ENCODE results near the gene KCNS1. TPM values are rescaled to one million over a fixed set of nuclear protein-coding genes. Genes with fewer than 3 reads are reported as not detected.

The KCNS1 gene
- polyA plus RNA-seq, 1 donor = not detected

DNA sequence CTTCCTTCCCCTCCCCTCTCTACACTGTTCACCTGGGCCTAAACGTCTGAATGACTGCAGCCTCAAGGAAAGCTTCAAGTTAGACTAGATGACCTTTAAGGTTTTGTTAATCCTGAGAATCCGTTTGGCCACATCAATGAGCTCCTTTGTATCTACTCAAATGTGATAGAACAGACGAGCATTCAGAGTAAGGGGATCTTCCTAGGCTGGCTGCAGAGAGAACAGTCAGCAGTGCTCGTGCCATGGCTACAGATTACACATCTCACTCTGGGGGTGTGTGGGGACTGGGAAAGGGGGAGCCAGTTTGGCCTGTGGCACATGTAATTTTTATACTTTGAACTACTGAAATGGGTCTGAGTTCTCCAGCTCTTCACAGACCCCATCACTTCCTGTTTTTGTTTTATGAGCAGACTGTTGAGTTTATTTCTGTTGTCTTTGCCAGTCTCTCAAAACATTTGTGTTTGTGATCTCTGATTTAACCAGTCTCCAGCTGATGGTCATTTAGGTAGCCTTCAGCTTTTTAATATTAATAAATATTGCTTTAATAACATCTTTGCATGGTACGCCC is 50.9 kb downstream of the KCNS1 start:
- DNase-seq (ENCODE audit: low read depth) = no peak

DNA sequence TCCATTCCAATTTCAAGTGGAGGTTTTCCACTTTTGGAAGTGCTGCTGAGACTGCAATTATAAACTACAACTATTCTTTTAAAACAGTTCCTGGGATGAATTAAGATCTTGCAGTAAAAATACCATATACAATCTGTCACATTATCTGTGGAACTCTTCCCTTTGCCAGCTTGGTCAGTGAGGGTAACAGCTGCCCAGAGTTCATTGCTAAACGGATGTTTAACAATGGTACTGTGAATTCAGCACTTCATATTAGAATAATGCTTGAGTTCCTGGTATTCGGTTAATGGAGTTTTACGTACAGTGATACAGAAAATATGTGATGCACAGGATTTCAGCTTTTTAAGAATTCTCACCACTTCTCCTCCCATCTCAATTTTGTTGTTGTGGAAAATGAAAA is 51.5 kb downstream of the KCNS1 start:
- no peak for DNase-seq (ENCODE audit: low read depth)

DNA sequence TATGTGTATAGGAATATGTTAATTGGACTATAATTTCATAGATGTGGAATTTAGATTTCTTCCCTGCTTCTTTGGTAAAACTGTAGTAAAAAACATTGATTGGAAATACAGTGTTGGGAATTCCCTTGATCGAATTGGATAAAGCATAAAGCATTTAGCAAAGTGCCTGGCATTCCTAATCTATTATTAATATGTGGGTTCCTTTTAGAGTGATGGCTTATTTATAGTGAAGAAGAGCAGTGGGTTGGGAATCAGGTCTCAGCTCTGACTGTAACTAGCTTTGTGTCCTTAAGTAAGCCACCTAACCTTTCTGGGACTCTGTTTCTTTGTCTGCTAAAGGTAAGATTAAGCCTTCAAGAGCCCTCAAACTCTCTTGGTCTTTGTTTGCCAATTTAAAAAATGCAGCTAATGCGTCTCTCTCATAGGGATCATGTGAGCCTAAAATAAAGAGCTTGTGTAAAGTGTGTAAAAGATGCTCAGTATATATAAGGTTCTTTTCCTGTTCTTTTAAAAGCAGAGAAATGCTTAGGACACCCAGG is 53.3 kb downstream of the KCNS1 start:
- DNase-seq (ENCODE audit: low read depth) = no peak

DNA sequence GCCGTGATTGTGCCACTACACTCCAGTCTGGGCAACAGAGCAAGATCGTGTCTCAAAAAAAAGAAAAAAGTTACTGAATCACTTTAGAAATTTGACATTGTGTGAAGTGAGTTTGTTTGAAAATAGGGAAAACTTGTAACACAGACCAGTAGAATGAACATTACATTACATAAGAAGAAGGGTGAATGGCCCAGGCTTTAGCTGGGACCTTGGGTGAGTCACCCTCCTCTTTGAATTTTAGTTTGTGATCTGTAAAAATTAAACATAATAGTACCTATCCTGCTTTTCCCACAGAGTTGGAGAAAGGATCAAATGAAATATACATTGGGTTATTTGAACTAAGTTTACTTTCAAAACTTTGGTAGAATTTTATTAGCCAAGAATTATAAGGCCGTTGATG is 56.3 kb downstream of the KCNS1 start:
- no peak for DNase-seq (ENCODE audit: low read depth)

DNA sequence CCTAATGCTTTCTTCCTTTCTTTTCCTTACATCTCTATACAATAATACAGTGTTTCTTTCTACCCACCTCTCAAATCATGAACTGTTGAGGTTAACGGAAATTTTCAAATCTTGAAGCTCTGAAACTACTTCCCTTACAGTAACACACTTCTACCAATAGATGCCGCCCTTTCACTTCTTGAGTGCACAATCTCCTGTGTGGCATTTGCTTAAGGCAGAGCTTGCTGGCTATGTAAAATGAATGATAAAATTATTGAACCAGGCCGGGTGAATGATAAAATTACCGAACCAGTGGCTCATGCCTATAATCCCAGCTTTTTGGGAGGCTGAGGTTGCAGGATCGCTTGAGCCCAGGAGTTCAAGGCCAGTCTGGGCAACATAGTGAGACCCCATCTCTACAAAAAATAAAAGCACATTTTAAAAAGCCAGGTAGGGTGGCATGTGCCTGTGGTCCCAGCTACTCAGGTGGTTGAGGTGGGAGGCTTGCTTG is 56.8 kb downstream of the KCNS1 start:
- DNase-seq (ENCODE audit: low read depth) = peak; percentile 45

DNA sequence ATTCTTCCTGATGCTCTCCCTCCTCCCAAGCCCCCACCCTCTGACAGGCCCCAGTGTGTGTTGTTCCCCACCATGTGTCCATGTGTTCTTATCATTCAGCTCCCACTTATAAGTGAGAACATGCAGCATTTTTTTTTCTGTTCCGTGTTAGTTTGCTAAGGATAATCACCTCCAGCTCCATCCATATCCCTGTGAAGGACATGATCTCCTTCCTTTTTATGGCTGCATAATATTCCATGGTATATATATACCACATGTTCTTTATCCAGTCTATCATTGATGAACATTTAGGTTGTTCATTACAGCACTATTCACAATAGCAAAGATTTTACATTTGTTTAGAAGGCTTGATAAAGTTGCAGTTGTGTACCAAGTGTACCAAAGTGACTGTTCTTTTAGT is 57.9 kb downstream of the KCNS1 start:
- DNase-seq (ENCODE audit: low read depth) = no peak

Other genes starting within 250 kb of the KCNS1 start
- gene YWHAB, start 215.4 kb downstream of the KCNS1 start, polyA plus RNA-seq (ENCODE audit: insufficient read length) = 91.6 TPM
- 15.7 TPM for gene PABPC1L, start 191.1 kb downstream of the KCNS1 start, polyA plus RNA-seq (ENCODE audit: insufficient read length)
- 13.3 TPM for gene TOMM34, start 140.7 kb downstream of the KCNS1 start, polyA plus RNA-seq (ENCODE audit: insufficient read length)
- 9.3 TPM for gene STK4, start 134.6 kb downstream of the KCNS1 start, polyA plus RNA-seq (ENCODE audit: insufficient read length)
- gene WFDC5, start 14.0 kb upstream of the KCNS1 start, polyA plus RNA-seq (ENCODE audit: insufficient read length) = not detected
- gene WFDC12, start 23.3 kb upstream of the KCNS1 start, polyA plus RNA-seq (ENCODE audit: insufficient read length) = not detected
- gene PI3, start 73.8 kb upstream of the KCNS1 start, polyA plus RNA-seq (ENCODE audit: insufficient read length) = not detected
- not detected for gene SEMG1, start 105.9 kb upstream of the KCNS1 start, polyA plus RNA-seq (ENCODE audit: insufficient read length)
- not detected for gene SEMG2, start 120.2 kb upstream of the KCNS1 start, polyA plus RNA-seq (ENCODE audit: insufficient read length)
- not detected for gene SLPI, start 153.4 kb upstream of the KCNS1 start, polyA plus RNA-seq (ENCODE audit: insufficient read length)
- not detected for gene RBPJL, start 205.7 kb upstream of the KCNS1 start, polyA plus RNA-seq (ENCODE audit: insufficient read length)
- gene MATN4, start 207.2 kb upstream of the KCNS1 start, polyA plus RNA-seq (ENCODE audit: insufficient read length) = 0.57 TPM
- 8.5 TPM for gene SDC4, start 247.3 kb upstream of the KCNS1 start, polyA plus RNA-seq (ENCODE audit: insufficient read length)